Effector memory CD8-positive, alpha-beta T cell (primary cell): ENCODE data around the gene ANKRD40.

Experiments
- ATAC-seq: fragments of 150-1000 bp; cut with Tn5 transposase; replicated peaks from 2 replicates; pipeline ENCODE4 v1.10.0; 2021; ENCODE audit warnings: mild to moderate bottlenecking, moderate library complexity
- DNase-seq, 3 experiments: peaks; one replicate each; pipeline ENCODE4 v3.0.0; 2021
- H3K27ac Mint-ChIP-seq, 2 donors: one replicate each; pipeline ENCODE4 v1.8.0; 2022; ENCODE audit warnings: mild to moderate bottlenecking in 2 of 2, mixed read lengths in 2 of 2, moderate library complexity in 2 of 2
- H3K27me3 Mint-ChIP-seq, 2 donors: one replicate each; pipeline ENCODE4 v1.8.0; 2022; ENCODE audit warnings: mixed read lengths in 2 of 2
- H3K36me3 Mint-ChIP-seq: one replicate; pipeline ENCODE4 v1.8.0; 2022; ENCODE audit warnings: mild to moderate bottlenecking, moderate library complexity, mixed read lengths; ENCODE audit not compliant: insufficient read depth
- H3K4me1 Mint-ChIP-seq, 2 donors: one replicate each; pipeline ENCODE4 v1.8.0; 2022; ENCODE audit warnings: low read depth in 2 of 2, mixed read lengths in 2 of 2
- H3K4me3 Mint-ChIP-seq, 2 donors: one replicate each; pipeline ENCODE4 v1.8.0; 2022; ENCODE audit warnings: mild to moderate bottlenecking in 2 of 2, mixed read lengths in 2 of 2, moderate library complexity in 2 of 2
- H3K9me3 Mint-ChIP-seq, 2 donors: one replicate each; pipeline ENCODE4 v1.8.0; 2022; ENCODE audit warnings: mixed read lengths in 2 of 2

The ANKRD40 gene

GRCh38 chr17:50699410-50699809 lies 8.3 kb downstream of the ANKRD40 start:
- H3K4me3 Mint-ChIP-seq, result no peak overlapping the region
- peak overlapping the region in 1 of 2 donors; percentile 39 for H3K27ac Mint-ChIP-seq
- no peaks in the 10 kb centered on the region for H3K9me3 Mint-ChIP-seq
- H3K27me3 Mint-ChIP-seq, result no peaks in the 10 kb centered on the region
- no peak for DNase-seq
- no peak for ATAC-seq
- H3K4me1 Mint-ChIP-seq, result peaks cover 20 to 28% of the 10 kb centered on the region in 2 donors
- peaks cover 65% of the 10 kb centered on the region for H3K36me3 Mint-ChIP-seq

- ATAC-seq (peak; percentile 32), DNase-seq (no peak)
- no peaks in the 10 kb centered on the region for H3K27me3 Mint-ChIP-seq
- peaks cover 82% of the 10 kb centered on the region for H3K36me3 Mint-ChIP-seq
- H3K9me3 Mint-ChIP-seq, result no peaks in the 10 kb centered on the region
- peak overlapping the region in 1 of 2 donors; percentile 49 for H3K27ac Mint-ChIP-seq
- peaks cover 12 to 14% of the 10 kb centered on the region in 2 donors for H3K4me1 Mint-ChIP-seq
- no peak overlapping the region for H3K4me3 Mint-ChIP-seq
Observed at GRCh38 chr17:50697663-50698272, 9.9 kb downstream of the ANKRD40 start.

- ATAC-seq, result no peak
- Mint-ChIP-seq H3K4me1 (peaks cover 9 to 13% of the 10 kb centered on the region in 2 donors), H3K27me3 (no peaks in the 10 kb centered on the region), H3K4me3 (no peak overlapping the region), H3K36me3 (peaks cover 83% of the 10 kb centered on the region), H3K9me3 (no peaks in the 10 kb centered on the region), H3K27ac (no peak overlapping the region)
- no peak for DNase-seq
Observed at GRCh38 chr17:50697062-50697461, 10.7 kb downstream of the ANKRD40 start.

GRCh38 chr17:50696365-50696879 lies 11.3 kb downstream of the ANKRD40 start:
- Mint-ChIP-seq H3K4me3 (no peak overlapping the region), H3K9me3 (no peaks in the 10 kb centered on the region), H3K36me3 (peaks cover 83% of the 10 kb centered on the region), H3K4me1 (peaks cover 5 to 8% of the 10 kb centered on the region in 2 donors), H3K27ac (no peak overlapping the region), H3K27me3 (no peaks in the 10 kb centered on the region)
- no peak for ATAC-seq
- no peak for DNase-seq

GRCh38 chr17:50693036-50693682 lies 14.6 kb downstream of the ANKRD40 start:
- Mint-ChIP-seq H3K27ac (peak overlapping the region in 1 of 2 donors; percentile 20), H3K4me3 (no peak overlapping the region), H3K27me3 (no peaks in the 10 kb centered on the region), H3K4me1 (no peaks in the 10 kb centered on the region), H3K36me3 (peaks cover 53% of the 10 kb centered on the region), H3K9me3 (no peaks in the 10 kb centered on the region)
- no peak for ATAC-seq
- no peak for DNase-seq

GRCh38 chr17:50692448-50693035 lies 15.2 kb downstream of the ANKRD40 start:
- DNase-seq (no peak), ATAC-seq (no peak)
- Mint-ChIP-seq H3K27me3 (no peaks in the 10 kb centered on the region), H3K36me3 (peaks cover 46% of the 10 kb centered on the region), H3K9me3 (no peaks in the 10 kb centered on the region), H3K4me3 (no peak overlapping the region), H3K27ac (peak overlapping the region in 1 of 2 donors; percentile 20), H3K4me1 (no peaks in the 10 kb centered on the region)

DNA sequence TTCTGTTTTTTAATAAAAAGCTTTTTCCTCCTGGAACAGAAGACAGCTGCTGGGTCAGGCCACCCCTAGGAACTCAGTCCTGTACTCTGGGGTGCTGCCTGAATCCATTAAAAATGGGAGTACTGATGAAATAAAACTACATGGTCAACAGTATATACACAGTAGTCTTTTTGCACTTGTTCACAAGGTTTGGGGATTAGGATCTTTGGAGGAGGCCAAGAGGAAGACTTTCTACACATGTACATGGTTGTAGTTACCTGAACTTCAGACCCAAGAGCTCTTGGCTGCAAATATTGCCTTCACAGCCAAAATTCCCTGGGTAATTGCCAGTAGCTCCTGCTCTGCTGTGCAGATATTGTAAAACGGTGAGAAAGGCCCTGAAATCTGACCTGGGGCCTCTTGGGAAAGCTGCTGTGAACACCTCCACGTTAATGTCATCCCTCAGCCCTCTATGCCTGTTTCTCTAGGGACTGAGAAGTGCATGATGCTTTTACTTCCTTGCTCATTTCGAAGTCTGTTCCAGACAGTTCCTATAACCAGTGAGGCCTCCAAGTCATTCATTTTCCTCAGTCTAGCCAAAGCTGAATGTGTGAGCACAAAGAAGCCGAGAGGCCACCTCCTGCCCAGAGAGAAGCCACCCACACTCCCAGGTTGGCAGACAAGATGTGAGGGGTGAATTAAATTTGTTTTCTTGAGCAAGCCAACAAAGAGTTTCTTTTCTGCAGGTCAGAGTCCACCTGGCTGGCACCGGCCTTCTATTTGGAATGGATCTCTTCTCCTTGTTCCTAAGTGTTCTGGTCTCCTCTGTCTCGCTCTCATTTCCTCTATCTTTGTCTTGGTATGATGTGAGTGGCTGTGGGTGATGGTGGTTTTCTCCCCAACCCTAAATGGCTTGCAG lies 15.9 kb downstream of the ANKRD40 start:
- H3K27ac Mint-ChIP-seq, result peak overlapping the region in 1 of 2 donors; percentile 57
- H3K4me3 Mint-ChIP-seq, result no peak overlapping the region
- no peak for DNase-seq
- no peak for ATAC-seq
- no peaks in the 10 kb centered on the region for H3K9me3 Mint-ChIP-seq
- H3K36me3 Mint-ChIP-seq, result peaks cover 40% of the 10 kb centered on the region
- H3K27me3 Mint-ChIP-seq, result peaks cover 0 to 3% of the 10 kb centered on the region in 2 donors
- H3K4me1 Mint-ChIP-seq, result no peaks in the 10 kb centered on the region

DNA sequence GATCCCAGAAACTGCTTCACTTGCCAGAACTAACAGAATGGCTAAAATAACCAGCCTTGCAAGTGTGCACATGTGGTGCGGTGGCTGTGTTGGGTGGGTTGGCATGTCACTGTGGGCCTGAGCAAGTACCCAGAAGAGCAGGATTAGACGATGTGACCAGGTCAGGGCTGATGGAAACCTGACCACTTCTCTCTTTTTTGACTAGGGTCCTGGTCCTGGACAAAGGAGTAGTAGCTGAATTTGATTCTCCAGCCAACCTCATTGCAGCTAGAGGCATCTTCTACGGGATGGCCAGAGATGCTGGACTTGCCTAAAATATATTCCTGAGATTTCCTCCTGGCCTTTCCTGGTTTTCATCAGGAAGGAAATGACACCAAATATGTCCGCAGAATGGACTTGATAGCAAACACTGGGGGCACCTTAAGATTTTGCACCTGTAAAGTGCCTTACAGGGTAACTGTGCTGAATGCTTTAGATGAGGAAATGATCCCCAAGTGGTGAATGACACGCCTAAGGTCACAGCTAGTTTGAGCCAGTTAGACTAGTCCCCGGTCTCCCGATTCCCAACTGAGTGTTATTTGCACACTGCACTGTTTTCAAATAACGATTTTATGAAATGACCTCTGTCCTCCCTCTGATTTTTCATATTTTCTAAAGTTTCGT lies 16.7 kb downstream of the ANKRD40 start:
- DNase-seq (no peak), ATAC-seq (no peak)
- Mint-ChIP-seq H3K9me3 (no peaks in the 10 kb centered on the region), H3K36me3 (peaks cover 32% of the 10 kb centered on the region), H3K4me1 (no peaks in the 10 kb centered on the region), H3K27me3 (peaks cover 6 to 8% of the 10 kb centered on the region in 2 donors), H3K4me3 (no peak overlapping the region), H3K27ac (peak overlapping the region in 1 of 2 donors; percentile 57)

DNA sequence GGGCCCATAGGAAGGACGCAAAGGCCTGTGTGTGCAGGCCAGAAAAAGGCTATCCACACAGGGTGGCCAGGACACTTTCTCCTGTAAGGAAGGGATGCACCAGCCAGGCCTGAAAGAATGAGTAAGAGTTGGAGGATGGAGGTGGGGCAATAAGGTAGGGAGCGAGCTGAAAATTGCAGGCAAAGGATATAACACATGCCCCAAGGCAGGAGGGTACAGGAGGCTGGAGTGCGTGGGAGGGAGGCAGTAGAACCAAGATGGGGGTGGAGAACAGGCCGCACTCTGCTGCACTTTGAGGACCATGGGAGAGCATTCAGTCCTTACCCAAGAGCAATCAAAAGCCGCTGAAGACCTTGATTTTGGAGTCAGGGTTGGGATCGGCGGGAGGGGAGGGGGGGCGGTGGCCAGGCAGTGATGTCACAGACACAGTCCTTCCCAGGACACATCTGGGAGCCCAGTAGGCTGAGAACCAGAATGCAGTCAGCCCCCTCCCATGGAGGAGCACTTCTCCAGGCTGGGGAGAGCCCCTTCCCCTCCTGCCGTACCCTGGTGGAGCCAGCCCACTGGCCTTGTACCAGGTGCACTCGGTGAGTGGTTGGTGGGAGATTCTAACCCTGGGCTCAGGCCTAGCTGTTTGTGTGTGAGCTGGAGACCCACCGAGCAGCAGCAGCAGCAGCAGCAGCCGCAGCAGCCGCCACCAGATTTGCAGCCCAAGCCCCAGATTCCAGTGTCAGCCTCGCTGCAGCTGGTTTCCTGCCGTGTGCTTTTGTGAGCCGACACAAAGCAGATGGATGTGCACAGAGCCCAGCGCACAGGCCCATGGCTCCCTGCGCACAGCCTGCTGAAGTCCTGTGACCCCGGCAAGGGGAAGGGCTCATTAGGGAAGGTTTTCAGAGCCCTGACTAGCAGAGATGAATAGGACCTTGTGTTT lies 17.5 kb downstream of the ANKRD40 start:
- Mint-ChIP-seq H3K27me3 (peaks cover 6 to 8% of the 10 kb centered on the region in 2 donors), H3K4me1 (no peaks in the 10 kb centered on the region), H3K27ac (no peak overlapping the region)

GRCh38 chr17:50689251-50689650 lies 18.5 kb downstream of the ANKRD40 start:
- no peak overlapping the region for H3K27ac Mint-ChIP-seq
- H3K4me3 Mint-ChIP-seq, result no peak overlapping the region
- H3K36me3 Mint-ChIP-seq, result peaks cover 16% of the 10 kb centered on the region
- ATAC-seq (no peak), DNase-seq (no peak)
- no peaks in the 10 kb centered on the region for H3K9me3 Mint-ChIP-seq
- H3K27me3 Mint-ChIP-seq, result peaks cover 6 to 8% of the 10 kb centered on the region in 2 donors
- H3K4me1 Mint-ChIP-seq, result no peaks in the 10 kb centered on the region

More for the DNA sequence above, 17.5 kb downstream of the ANKRD40 start:
- ATAC-seq (no peak), DNase-seq (no peak)
- no peak overlapping the region for H3K4me3 Mint-ChIP-seq
- H3K9me3 Mint-ChIP-seq, result no peaks in the 10 kb centered on the region
- peaks cover 25% of the 10 kb centered on the region for H3K36me3 Mint-ChIP-seq

DNA sequence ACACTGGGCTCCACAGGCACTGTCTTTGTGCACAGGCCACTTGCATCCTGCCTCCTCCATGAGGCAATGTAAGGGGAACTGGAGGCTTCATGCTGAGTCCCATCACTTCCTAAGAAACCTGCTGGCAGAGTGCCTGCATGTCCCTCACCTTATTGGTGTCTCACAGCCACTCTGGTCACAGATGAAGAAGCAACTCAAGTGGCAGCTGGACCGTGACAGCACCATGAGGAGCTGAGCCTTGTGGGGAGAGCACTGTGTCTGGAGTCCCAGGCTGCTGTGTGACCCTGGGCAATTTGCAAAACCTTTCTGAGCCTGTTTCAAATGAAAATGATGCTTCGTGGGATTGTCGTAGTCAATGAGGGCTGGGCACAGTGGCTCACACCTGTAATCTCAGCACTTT lies 19.5 kb downstream of the ANKRD40 start:
- Mint-ChIP-seq H3K9me3 (no peaks in the 10 kb centered on the region), H3K36me3 (peaks cover 6% of the 10 kb centered on the region), H3K4me3 (no peak overlapping the region), H3K4me1 (no peaks in the 10 kb centered on the region), H3K27me3 (peaks cover 6 to 8% of the 10 kb centered on the region in 2 donors), H3K27ac (no peak overlapping the region)
- DNase-seq, result no peak
- no peak for ATAC-seq
